ENCODE measurements around the gene FBXW10B.
"Not testable (repeated sequence)": the region's sequence is repeated elsewhere in the genome, so short reads cannot be mapped to it uniquely, and the experiment has no call there.

Gene FBXW10B

DNA sequence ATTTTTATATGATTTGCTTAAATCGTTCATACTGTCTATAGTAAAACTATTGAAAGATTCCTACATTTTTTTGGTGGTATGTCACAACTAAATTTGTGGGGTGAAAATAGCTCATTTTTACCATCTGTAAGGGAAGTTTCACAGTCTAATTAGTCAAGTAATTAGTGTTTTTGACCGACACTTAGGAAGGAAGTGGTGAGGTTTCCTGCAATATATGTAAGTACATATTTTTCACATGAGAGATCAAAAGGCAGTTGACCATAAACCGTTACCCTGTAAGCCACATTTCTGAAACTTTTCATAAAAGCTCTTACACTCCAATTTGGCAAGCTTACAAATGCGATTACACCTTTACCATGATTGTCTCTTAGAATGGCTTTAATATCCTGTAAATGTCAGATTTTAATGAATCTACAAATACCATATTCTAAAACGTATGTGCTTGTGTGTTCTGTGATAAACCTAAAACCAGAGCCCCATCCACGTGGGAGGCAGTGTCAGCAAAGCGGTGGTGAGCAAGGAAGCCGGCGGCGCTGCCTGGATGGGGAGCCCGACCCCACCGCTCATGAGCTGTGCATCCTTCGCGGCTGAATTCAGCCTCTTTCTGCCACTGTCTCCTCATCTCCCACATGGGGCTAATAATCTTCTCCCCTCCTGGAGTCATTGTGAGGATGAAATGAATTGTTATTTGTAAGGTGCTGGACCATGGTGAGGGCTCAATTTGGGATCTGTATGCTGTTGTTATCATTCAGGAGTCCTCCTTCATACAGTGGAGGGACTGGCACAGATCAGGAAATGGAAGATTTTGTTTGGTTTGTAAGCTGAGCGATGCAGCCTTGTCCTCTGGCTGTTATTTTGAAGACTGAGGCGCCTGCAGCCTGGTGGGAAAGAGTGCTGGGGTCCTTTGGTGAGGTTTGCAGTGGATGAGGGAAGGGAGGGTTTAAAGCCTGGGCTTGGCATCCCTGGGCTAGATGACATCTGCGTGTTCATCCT, 29.7 kb downstream of the FBXW10B start:
- H3K4me3 ChIP-seq (ENCODE audit: low read length); DNase-seq (ENCODE audit: low read depth): not testable (repeated sequence)

DNA sequence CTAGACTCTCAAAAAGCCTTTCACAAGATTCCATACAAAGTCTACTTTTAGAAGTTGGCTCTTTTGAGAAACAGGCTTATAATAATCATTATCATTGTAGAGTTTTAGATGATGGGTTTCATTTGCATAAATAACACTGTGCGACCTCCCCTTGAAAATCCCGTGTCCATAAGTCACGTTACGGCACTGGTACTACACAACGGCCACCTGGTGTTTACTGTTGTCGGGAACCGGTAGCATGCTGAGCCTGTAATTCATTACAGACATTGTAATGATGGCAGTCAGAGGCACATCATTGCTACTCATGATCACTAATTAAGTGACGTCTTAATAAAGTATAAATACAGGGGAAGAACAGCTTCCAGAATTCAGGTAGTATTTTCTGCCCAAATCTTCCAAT, 31.5 kb downstream of the FBXW10B start:
- DNase-seq (ENCODE audit: low read depth); H3K4me3 ChIP-seq (ENCODE audit: low read length): not testable (repeated sequence)

- DNase-seq (ENCODE audit: low read depth); H3K4me3 ChIP-seq (ENCODE audit: low read length): not testable (repeated sequence)
Measured at GRCh38 chr17:15583313-15583712, 36.2 kb downstream of the FBXW10B start.

DNA sequence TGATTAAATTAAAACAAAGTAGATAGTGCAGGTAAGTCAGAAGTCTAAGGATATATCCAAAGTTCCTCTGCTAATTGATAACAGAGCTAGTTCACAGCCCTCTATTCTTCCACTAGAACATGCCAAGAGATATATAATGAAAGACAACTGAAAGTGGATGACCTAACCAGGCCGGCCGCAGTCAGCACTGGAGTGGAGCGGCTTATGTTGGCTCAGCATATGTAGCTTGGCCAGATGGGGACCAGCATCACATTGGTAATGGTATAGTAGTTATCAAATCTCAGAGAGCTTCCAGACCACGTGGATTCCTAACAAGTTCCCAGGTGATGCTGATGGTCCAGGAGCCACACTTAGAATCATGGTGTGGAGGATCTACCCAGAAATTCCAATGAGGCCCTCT, 38.0 kb downstream of the FBXW10B start:
- DNase-seq (ENCODE audit: low read depth); H3K4me3 ChIP-seq (ENCODE audit: low read length): not testable (repeated sequence)

- not testable (repeated sequence) for H3K4me3 ChIP-seq (ENCODE audit: low read length); DNase-seq (ENCODE audit: low read depth)
Measured at GRCh38 chr17:15576848-15577247, 42.7 kb downstream of the FBXW10B start.

DNA sequence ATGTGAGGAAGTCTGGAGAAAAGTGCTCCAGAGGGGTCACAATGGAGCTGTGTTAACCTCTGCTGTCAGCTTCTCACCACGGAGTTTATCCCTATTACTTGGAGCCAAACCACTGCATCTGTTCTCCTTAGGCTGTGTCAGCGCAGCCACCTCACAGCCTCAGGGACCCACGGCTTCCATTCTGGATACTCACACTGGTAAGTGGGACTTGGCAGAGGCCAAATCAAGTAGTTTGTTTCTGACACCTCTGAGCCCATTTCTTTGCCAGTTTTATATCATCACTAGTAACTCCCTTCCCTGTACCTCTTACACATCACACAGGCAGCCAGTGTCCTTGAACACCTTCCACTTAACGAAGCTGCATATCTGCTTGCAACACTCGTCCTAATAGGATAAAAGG, 44.8 kb downstream of the FBXW10B start:
- not testable (repeated sequence) for H3K4me3 ChIP-seq (ENCODE audit: low read length); DNase-seq (ENCODE audit: low read depth)

DNA sequence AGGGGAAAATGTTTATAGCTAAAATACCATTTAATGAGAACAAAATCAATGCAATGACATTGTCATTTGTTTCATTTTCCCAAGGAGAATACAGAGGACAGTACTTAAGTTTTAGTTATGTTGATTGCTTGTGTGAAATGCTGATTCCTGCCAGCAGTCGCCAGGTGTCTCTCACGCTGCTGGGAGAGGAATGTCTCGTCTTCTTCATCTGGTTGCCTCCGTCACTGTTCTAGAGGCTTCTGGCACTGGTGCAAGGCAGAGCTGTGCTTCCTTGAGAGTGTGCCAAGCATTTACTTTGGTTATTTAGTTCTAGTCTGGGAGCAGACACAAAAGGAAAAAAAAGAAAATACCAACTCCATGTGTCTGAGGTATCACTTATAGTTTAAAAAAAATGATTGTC, 45.6 kb downstream of the FBXW10B start:
- not testable (repeated sequence) for H3K4me3 ChIP-seq (ENCODE audit: low read length)
- DNase-seq (ENCODE audit: low read depth): peak; percentile 51

Measured in AG10803 (cell line).